NB4 (cell line): Measurements from ENCODE around the gene CBX1.

Source experiments
- DNase-seq: peaks from one replicate; pipeline ENCODE4 v3.0.0; 2010; ENCODE audit warnings: low read depth
- H3K4me3 ChIP-seq: one replicate; pipeline ENCODE4 v1.5.1; 2011; ENCODE audit warnings: mild to moderate bottlenecking, low read depth, low read length, moderate library complexity
- CTCF ChIP-seq: IDR thresholded peaks from one replicate; pipeline ENCODE4 v1.5.1; 2012; ENCODE audit warnings: low read depth, low read length
- MAX ChIP-seq: IDR thresholded peaks from 2 replicates; pipeline ENCODE4 v1.6.1; 2011; ENCODE audit warnings: low read depth, low read length
- MYC ChIP-seq: IDR thresholded peaks from 2 replicates; pipeline ENCODE4 v1.6.1; 2011; ENCODE audit warnings: low read depth, low read length
- POLR2A ChIP-seq: IDR thresholded peaks from 2 replicates; pipeline ENCODE4 v1.6.1; 2011; ENCODE audit warnings: mild to moderate bottlenecking; ENCODE audit not compliant: insufficient read length; ENCODE audit errors: extremely low read depth

CBX1 gene

GRCh38 chr17:48052956-48053757 is 48.1 kb downstream of the CBX1 start:
- peak overlapping the region; percentile 17 for H3K4me3 ChIP-seq
- no peak for DNase-seq
- no peak for TF ChIP-seq MYC
- no peak for TF ChIP-seq MAX
- no peak for TF ChIP-seq CTCF
- no peak for TF ChIP-seq POLR2A

GRCh38 chr17:48051706-48052486 is 49.4 kb downstream of the CBX1 start:
- H3K4me3 ChIP-seq = peak overlapping the region; percentile 17
- peak; percentile 19 for DNase-seq
- TF ChIP-seq MYC (no peak), CTCF (no peak), MAX (no peak), POLR2A (no peak)

GRCh38 chr17:48051283-48051682 is 50.0 kb downstream of the CBX1 start:
- H3K4me3 ChIP-seq = no peak overlapping the region
- no peak for TF ChIP-seq CTCF
- no peak for TF ChIP-seq POLR2A
- no peak for TF ChIP-seq MAX
- TF ChIP-seq MYC = no peak
- DNase-seq = no peak

- peak; percentile 94 for DNase-seq
- H3K4me3 ChIP-seq = peak overlapping the region; percentile 94
- peak; percentile 51 for TF ChIP-seq MYC
- peak; percentile 60 for TF ChIP-seq POLR2A
- TF ChIP-seq MAX = peak; percentile 14; the same call in 1 of the 2 replicates
- no peak for TF ChIP-seq CTCF
These were observed 52.7 kb downstream of the CBX1 start for GRCh38 chr17:48048384-48049126.

- H3K4me3 ChIP-seq = peak within 1 kb of the TSS; percentile 94
- peak; percentile 100 for DNase-seq
- peak; percentile 93 for TF ChIP-seq MAX
- peak; percentile 93 for TF ChIP-seq POLR2A
- peak; percentile 98 for TF ChIP-seq MYC
- TF ChIP-seq CTCF = no peak
These were observed 53.4 kb downstream of the CBX1 start, which contains the start of gene NFE2L1 for GRCh38 chr17:48047741-48048383. Gene NFE2L1, plus strand, starts transcription at chr17:48048359. Its CDS starts 2,760 bp downstream, at chr17:48051119.
